Activated CD8-positive, alpha-beta memory T cell treated with anti-CD3 and anti-CD28 coated beads for 36 hours (primary cell): ENCODE data around the gene CIROP. TPM values are rescaled to one million over a fixed set of nuclear protein-coding genes. Genes with fewer than 3 reads are reported as not detected.

Source experiments
- CTCF ChIA-PET: fragments of 350-600 bp; sonication (Branson Sonifier 250); formaldehyde crosslinking; loops from one replicate; lab custom pipeline; 2021; ENCODE audit warnings: antibody characterized with exemption; lab: Charles Lee
- POLR2A ChIA-PET: fragments of 350-600 bp; sonication (Branson Sonifier 250); formaldehyde crosslinking; loops from one replicate; lab custom pipeline; 2021; ENCODE audit warnings: antibody characterized with exemption; lab: Charles Lee
- total RNA-seq, 2 experiments: library from RNA; stranded (reverse); gene quantifications; one replicate each; pipeline ENCODE4 v1.2.3, GENCODE V29; 2021

Gene CIROP
- total RNA-seq: not detected

GRCh38 chr14:23104591-23105347 lies at the start of gene CIROP:
Gene CIROP, minus strand, starts transcription at chr14:23104989. Its CDS starts 69 bp downstream, at chr14:23104920.
- POLR2A ChIA-PET: no interaction called here
- CTCF ChIA-PET: interaction anchor here (0.8 kb wide), 1 partner anchor 16 kb away, joined by 3 read pairs; no protein-coding TSS in a partner anchor

GRCh38 chr14:23153851-23154796 lies 49.3 kb upstream of the CIROP start:
- POLR2A ChIA-PET: no interaction called here

GRCh38 chr14:23151342-23151741 lies 46.6 kb upstream of the CIROP start:
- CTCF ChIA-PET: interaction anchor here (0.6 kb wide), 2 partner anchors 202 to 641 kb away, joined by 3 to 5 read pairs; no protein-coding TSS in a partner anchor
- POLR2A ChIA-PET: no interaction called here

More at GRCh38 chr14:23153851-23154796, 49.3 kb upstream of the CIROP start:
- CTCF ChIA-PET: interaction anchor here (0.7 kb wide), 1 partner anchor 96 kb away, joined by 3 read pairs; no protein-coding TSS in a partner anchor

- CTCF ChIA-PET: no interaction called here
- POLR2A ChIA-PET: no interaction called here
Measured at GRCh38 chr14:23149745-23150144, 45.0 kb upstream of the CIROP start.

- POLR2A ChIA-PET: no interaction called here
Measured at GRCh38 chr14:23148591-23149249, 43.9 kb upstream of the CIROP start.

GRCh38 chr14:23147676-23148075 lies 42.9 kb upstream of the CIROP start:
- CTCF ChIA-PET: no interaction called here
- POLR2A ChIA-PET: no interaction called here

More at GRCh38 chr14:23148591-23149249, 43.9 kb upstream of the CIROP start:
- CTCF ChIA-PET: no interaction called here

GRCh38 chr14:23146980-23147379 lies 42.2 kb upstream of the CIROP start:
- ChIA-PET POLR2A (no interaction called here), CTCF (interaction anchor here (0.6 kb wide), 1 partner anchor 331 kb away, joined by 3 read pairs; no protein-coding TSS in a partner anchor)

GRCh38 chr14:23146351-23146910 lies 41.6 kb upstream of the CIROP start:
- ChIA-PET CTCF (no interaction called here), POLR2A (no interaction called here)

- ChIA-PET CTCF (no interaction called here), POLR2A (no interaction called here)
Measured at GRCh38 chr14:23145794-23146350, 41.1 kb upstream of the CIROP start.

GRCh38 chr14:23143911-23144310 lies 39.1 kb upstream of the CIROP start:
- ChIA-PET CTCF (no interaction called here), POLR2A (no interaction called here)

- CTCF ChIA-PET: interaction anchor here (0.5 to 2.0 kb wide), 3 partner anchors 8 to 1198 kb away, joined by 3 to 7 read pairs (median 6); no protein-coding TSS in a partner anchor
- POLR2A ChIA-PET: no interaction called here
Measured at GRCh38 chr14:23142826-23143225, 38.0 kb upstream of the CIROP start.

- POLR2A ChIA-PET: no interaction called here
Measured at GRCh38 chr14:23141706-23142444, 37.1 kb upstream of the CIROP start.

GRCh38 chr14:23140371-23140770 lies 35.6 kb upstream of the CIROP start:
- ChIA-PET POLR2A (no interaction called here), CTCF (interaction anchor here (0.7 kb wide), 1 partner anchor 179 kb away, joined by 3 read pairs; no protein-coding TSS in a partner anchor)

More at GRCh38 chr14:23141706-23142444, 37.1 kb upstream of the CIROP start:
- CTCF ChIA-PET: interaction anchor here (0.5 to 2.0 kb wide), 2 partner anchors 21 to 1197 kb away, joined by 3 to 7 read pairs; no protein-coding TSS in a partner anchor

- ChIA-PET POLR2A (no interaction called here), CTCF (interaction anchor here (0.7 to 1.1 kb wide), 2 partner anchors 179 to 202 kb away, joined by 3 read pairs; no protein-coding TSS in a partner anchor)
Measured at GRCh38 chr14:23139874-23140273, 35.1 kb upstream of the CIROP start.

GRCh38 chr14:23137813-23138535 lies 33.2 kb upstream of the CIROP start:
- CTCF ChIA-PET: interaction anchor here (0.8 to 0.9 kb wide), 2 partner anchors 9 to 17 kb away, joined by 3 read pairs; no protein-coding TSS in a partner anchor

GRCh38 chr14:23137192-23137812 lies 32.5 kb upstream of the CIROP start:
- ChIA-PET POLR2A (no interaction called here), CTCF (interaction anchor here (0.8 to 2.4 kb wide), 3 partner anchors 9 to 17 kb away, joined by 3 to 8 read pairs (median 3); no protein-coding TSS in a partner anchor)

More at GRCh38 chr14:23137813-23138535, 33.2 kb upstream of the CIROP start:
- POLR2A ChIA-PET: no interaction called here
